HG03460 (cell line): ENCODE measurements around the gene KCND3.

Source experiments
- ATAC-seq: cut with Tn5 transposase; IDR thresholded peaks from one replicate; pipeline ENCODE4 v1.9.1; 2021; ENCODE audit not compliant: unreplicated experiment

The KCND3 gene

GRCh38 chr1:111920221-111921024 lies 69.0 kb downstream of the KCND3 start:
- no peak for ATAC-seq

DNA sequence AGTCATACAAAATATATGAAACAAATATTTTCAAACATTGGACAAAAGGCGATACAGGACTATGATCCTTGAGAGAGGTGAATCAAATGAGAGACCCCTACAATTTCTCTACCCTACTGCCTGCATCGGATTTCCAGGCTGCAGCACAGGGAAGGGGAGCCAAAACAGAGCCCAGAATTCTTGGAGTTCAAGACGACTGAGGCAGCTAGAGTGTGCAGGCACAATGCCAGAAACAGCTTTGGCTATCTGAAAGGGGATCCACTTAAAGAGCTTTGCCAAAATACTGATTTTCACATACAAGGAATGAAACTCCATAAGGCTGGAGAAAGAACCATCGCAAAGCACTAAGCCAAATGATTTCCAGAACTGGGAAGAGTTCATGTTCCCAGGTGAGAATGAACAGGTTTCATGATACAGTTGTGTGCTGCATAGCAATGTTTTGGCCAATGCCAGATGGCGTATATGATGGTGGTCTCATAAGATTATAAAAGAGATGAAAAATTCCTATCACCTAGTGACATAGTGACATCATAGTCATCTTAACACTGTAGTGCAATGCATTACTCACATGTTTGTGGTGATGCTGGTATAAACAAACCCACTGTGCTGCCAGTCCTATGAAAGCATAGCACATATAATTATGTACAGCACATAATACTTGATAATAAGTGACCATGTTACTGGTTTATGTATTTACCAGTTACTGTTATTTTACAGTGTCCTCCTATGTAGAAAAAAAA lies 77.5 kb downstream of the KCND3 start:
- no peak for ATAC-seq

DNA sequence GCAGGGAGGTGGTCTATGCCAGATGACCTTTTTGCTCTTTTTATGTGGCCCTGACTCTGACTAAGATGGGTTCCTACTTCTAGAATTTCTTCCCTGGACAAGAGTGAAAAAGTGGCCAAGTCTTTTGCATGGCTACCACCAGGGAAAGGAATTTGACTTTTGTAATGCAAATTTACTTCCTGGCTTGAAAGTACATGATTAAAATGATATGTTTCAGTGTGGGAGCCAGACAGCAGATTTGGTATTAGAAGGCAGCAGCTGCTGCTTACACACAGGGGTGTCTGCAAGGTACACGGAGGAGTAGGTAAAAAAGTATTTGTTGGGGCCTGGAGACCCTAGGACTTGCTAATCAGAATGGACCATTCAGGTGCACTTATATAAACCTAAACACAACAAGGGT lies 78.4 kb downstream of the KCND3 start:
- ATAC-seq = no peak

GRCh38 chr1:111909030-111909429 lies 80.4 kb downstream of the KCND3 start:
- ATAC-seq = no peak

DNA sequence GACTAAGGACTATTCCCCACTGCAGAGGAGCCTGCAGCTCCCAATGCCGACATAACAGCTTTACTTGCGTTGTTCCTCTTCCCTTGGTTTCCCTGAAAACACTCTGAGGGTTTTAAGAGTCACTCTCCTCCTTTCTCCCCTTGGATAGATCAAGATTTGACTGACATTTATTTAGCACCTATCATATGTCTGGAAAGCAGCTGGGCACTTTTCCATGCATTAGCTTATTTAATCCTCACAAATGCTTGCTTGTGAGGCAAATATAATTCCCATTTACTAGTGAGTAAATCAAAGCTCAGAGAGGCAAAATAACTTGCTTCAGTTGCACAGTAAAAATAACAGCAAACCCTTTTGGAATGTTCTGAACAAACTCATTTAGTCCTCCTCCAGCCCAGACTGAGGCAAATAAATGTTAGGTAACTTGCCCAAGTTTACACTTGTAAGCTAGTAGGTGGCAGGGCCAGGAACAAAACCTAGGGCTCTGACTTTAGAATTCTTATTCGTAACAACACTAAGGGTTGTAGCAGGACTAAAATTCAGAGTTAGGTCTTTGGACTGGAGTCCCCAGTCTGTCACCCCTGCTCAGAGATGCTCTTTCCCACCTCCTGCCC lies 81.4 kb downstream of the KCND3 start:
- no peak for ATAC-seq

GRCh38 chr1:111907321-111907720 lies 82.1 kb downstream of the KCND3 start:
- ATAC-seq = no peak

GRCh38 chr1:111906816-111907215 lies 82.7 kb downstream of the KCND3 start:
- ATAC-seq = no peak

DNA sequence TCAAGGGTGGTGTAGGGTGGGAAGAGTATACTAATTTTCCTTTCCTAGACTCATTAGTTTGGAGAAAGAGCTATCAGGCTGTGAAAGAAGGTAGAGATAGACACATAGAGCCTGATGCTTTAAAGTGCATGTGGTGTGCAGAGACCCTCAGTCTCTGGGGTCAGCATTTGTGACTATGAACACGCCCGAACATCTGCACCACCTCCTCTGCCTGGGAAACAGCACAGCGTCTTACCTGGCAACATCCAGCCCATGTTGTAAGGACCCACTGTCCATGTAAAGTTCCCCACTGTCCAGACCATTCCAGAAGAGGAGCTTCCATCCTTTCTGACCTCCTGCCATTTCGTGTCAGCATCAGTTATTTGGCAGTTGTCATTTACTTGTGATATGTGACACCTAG lies 83.4 kb downstream of the KCND3 start:
- no peak for ATAC-seq

DNA sequence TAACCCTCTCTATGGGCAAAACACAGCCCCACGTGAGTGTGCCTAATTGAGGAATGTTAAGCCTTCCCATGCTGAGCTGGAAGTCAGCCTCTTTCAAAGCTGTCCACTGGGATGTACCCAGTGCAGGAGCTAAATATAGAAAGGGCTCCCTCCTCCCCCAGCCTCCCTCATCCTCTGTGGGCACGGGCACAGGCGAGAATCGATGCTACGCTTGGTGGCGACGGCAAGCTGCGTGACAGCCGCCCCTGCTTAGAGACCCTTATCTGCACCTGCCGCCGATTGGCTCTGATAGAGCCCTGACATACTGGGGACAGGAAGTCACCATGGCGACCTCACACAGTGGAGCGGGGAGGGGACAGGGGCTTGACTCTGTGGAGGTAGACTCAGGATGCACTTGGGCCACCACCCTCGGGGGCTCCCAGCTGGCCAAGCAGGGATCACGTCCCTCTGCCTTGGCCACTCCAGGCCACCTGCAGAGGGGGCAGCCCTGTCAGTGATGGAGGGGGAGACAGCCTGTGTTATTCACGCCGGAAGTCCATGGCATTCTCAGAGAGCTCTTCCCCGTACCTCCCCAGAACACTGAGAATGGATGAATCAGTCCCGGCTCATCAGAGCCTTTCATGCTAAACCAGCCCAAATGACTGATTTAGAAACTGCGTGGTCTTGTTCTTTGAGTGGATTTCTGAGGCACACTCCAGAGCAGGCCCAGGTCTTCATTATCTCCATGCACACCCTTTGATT lies 84.8 kb downstream of the KCND3 start:
- no peak for ATAC-seq

DNA sequence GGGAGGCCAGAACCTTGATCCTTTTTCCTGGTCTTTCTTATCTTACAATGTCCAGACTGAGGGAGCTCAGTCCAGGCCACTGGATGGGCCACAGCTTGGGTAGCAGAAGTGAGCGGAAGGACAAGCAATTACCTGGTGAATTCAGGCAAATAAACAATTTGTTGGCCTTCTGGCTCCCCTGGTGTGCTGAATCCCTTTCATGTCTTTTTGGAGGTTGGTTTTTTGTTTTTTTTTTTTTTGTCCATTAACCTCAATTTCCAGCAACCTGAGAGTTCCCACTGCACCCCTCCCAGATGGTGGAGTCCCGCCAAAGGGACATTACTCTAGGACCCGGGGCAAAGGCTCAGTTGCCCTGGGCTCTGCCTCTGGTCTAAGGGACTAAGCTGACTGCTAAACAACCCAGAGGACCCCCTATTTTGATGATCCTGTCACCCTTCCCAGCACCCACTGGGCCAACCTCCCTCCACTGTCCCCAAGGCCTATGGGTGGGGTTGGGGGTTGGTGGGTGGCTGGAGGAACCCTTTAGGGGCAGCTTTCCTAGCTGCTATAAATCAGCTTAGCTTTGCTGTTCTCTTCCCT lies 85.5 kb downstream of the KCND3 start:
- no peak for ATAC-seq

DNA sequence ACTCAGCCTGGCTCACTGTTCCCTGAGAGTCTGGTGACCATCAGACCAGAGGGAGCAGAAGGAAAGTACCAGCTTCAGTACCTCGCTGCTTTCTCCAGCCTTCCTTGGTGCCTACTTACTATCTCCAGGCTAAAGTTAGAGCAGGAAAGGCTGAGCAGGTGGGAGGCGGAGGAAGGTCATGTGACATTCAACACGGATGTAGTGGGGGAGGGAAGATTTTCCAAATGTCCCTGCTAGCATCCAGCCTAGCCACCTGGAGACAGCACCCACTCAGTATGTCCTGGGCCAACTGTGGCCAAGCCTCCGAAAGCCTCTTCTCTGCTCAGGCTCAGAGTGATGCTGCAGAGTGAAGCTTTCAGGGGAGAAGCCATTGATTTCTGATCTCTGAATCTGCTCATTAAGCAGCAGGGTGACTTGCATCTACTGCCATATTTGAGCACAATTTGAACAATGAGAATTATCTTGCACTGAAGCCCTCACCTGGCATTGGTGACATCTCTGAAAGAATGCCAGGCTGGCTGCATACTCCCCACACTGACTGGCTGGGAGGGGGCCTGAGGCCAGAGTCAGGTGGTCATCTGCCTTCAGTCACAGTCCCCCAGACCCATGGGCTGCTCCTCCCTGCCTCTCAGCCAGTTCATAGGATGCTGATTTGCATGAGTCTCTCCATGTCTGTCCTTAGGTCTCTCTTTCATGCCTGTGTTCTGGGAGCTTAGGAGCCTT lies 86.2 kb downstream of the KCND3 start:
- no peak for ATAC-seq

GRCh38 chr1:111895469-111895868 lies 94.0 kb downstream of the KCND3 start:
- no peak for ATAC-seq

DNA sequence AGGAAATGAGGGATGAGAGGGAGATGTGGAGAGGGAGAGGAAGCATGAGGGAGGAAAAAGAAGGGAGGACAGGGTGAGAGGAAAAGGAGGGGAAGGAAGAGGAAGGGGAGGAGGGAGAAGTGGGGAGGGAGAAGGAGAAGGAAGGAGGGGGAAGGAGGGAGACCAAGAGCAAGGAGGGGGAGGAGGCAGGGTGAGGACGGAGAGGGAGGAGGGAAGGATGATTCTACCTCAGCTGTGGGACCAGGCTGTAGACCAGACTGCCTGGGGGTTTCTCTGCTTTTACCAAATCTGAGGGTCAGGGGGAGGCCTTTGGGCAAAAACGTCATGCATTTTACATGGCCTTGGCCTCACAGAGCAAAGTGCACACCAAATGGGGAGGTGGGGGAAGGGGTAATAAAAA lies 94.5 kb downstream of the KCND3 start:
- ATAC-seq = no peak

DNA sequence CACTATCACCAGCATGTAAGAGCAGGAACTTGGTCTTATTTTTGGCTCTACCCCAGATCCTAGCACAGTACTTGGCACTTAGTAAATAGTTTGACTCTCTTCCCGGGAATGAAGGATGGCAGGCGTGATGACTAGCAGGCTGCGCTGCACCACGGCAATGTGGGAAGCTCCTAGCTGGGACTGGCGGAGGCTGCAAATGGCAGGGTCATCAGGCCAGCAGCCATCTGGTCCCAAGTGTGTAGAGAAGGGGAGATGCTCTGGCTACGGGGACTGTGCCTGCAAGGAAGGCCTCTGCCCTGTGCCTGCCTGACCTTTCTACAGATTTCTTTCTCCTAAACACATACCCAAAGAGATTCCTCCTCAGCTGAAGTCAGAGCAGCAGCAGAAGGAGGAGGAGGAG lies 95.0 kb downstream of the KCND3 start:
- ATAC-seq = no peak

- no peak for ATAC-seq
Observed at GRCh38 chr1:111891566-111891965, 97.9 kb downstream of the KCND3 start.

DNA sequence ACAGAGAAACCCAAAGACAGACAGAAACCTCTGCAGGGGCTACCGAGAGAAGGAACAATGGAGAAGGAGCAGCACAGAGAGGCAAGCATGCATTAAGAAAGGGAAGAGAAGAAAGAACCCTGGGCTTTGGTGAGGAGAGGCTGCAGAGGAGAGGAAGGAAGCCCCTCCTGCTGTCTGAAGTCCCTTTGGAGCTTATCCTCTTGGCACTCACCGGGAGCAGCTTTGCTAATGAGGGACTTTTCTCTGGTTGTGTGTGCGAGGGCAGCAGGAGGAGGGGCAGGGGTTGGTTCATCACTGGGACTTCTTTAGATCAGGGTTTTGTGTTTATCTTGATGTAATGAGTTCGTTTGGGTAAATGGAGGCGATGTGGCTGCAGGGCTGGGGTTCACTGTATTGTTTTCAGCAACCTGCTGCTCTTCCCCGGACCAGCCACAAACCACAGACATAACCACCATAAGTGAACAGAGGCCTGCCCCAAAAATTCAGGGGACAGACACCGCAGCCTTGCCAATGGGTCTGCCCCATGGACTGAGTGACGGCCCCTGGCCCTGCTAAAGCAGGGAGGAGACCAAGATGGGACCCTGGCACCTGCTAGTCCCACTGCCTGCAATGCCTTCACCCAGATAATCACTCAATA lies 100.6 kb downstream of the KCND3 start:
- ATAC-seq = no peak

DNA sequence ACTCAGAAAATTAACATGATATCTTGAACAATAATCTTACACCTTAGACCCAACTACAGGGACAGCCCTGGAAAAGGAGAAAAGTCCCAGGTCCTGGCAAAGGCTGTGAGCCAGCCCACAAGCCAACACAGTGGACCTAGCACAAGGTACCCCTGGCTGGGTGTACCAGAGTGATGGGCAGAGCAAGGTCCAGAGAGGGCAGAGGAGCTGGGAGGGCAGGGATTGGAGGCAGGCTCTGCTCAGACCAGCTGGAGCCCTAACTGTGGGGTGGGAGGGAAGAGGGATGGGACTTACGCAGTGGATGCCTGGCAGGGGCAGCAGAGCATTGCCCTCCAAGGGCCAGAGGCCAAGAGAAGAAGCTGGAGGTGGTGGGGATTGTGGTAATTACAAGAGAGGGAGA lies 101.6 kb downstream of the KCND3 start:
- ATAC-seq = no peak

GRCh38 chr1:111887385-111887784 lies 102.1 kb downstream of the KCND3 start:
- ATAC-seq = no peak

GRCh38 chr1:111886741-111887140 lies 102.7 kb downstream of the KCND3 start:
- no peak for ATAC-seq
